Activated CD8-positive, alpha-beta memory T cell treated with anti-CD3 and anti-CD28 coated beads for 1 hour (primary cell): Measurements from ENCODE around the gene C17orf50.
"Not testable (repeated sequence)": the region's sequence is repeated elsewhere in the genome, so short reads cannot be mapped to it uniquely, and the experiment has no call there.

ENCODE experiments used
- DNase-seq, 2 donors: peaks; one replicate each; pipeline ENCODE4 v3.0.0-alpha.2; 2020; ENCODE audit warnings: low read depth in 1 of 2; ENCODE audit errors: extremely low read depth in 1 of 2

Gene C17orf50

GRCh38 chr17:35751541-35751940, 9.1 kb upstream of the C17orf50 start:
- DNase-seq, result not testable (repeated sequence)

GRCh38 chr17:35752471-35752870, 8.2 kb upstream of the C17orf50 start:
- no peak for DNase-seq

GRCh38 chr17:35752945-35753764, 7.5 kb upstream of the C17orf50 start, which contains the start of gene GAS2L2:
Gene GAS2L2 (minus strand): TSS chr17:35753239. CDS start chr17:35752850, 389 bp downstream.
- DNase-seq, result no peak

- no peak for DNase-seq
Measured at GRCh38 chr17:35757243-35757642, 3.4 kb upstream of the C17orf50 start.

GRCh38 chr17:35761601-35762000, 914 bp downstream of the C17orf50 start:
- DNase-seq, result no peak

GRCh38 chr17:35763767-35764122, 3.1 kb downstream of the C17orf50 start:
- no peak for DNase-seq

GRCh38 chr17:35764123-35764991, 3.7 kb downstream of the C17orf50 start:
- peak; percentile 62 to 78 for DNase-seq

- no peak for DNase-seq
Measured at GRCh38 chr17:35765086-35765710, 4.5 kb downstream of the C17orf50 start.

- no peak for DNase-seq
Measured at GRCh38 chr17:35765756-35766488, 5.2 kb downstream of the C17orf50 start.

GRCh38 chr17:35766489-35766877, 5.8 kb downstream of the C17orf50 start:
- DNase-seq, result no peak

GRCh38 chr17:35766903-35767510, 6.3 kb downstream of the C17orf50 start:
- DNase-seq, result no peak

GRCh38 chr17:35768797-35769196, 8.1 kb downstream of the C17orf50 start:
- DNase-seq, result no peak

- DNase-seq, result no peak
Measured at GRCh38 chr17:35769895-35770486, 9.3 kb downstream of the C17orf50 start.

- no peak for DNase-seq
Measured at GRCh38 chr17:35773129-35773528, 12.4 kb downstream of the C17orf50 start.

- DNase-seq, result no peak
Measured at GRCh38 chr17:35773679-35774425, 13.2 kb downstream of the C17orf50 start.

GRCh38 chr17:35774499-35774898, 13.8 kb downstream of the C17orf50 start:
- no peak for DNase-seq

GRCh38 chr17:35775039-35775438, 14.4 kb downstream of the C17orf50 start:
- no peak for DNase-seq

GRCh38 chr17:35775583-35775982, 14.9 kb downstream of the C17orf50 start:
- DNase-seq, result no peak

GRCh38 chr17:35778641-35779196, 18.0 kb downstream of the C17orf50 start:
- DNase-seq, result no peak
